Activated CD8-positive, alpha-beta memory T cell treated with anti-CD3 and anti-CD28 coated beads, Interleukin-2, amount 50 U/mL, for 24 hours (primary cell): Measurements from ENCODE around the gene LDLRAD4.

Experiments
- DNase-seq: peaks from one replicate; pipeline ENCODE4 v3.0.0-alpha.2; 2020; ENCODE audit errors: extremely low read depth

The LDLRAD4 gene

DNA sequence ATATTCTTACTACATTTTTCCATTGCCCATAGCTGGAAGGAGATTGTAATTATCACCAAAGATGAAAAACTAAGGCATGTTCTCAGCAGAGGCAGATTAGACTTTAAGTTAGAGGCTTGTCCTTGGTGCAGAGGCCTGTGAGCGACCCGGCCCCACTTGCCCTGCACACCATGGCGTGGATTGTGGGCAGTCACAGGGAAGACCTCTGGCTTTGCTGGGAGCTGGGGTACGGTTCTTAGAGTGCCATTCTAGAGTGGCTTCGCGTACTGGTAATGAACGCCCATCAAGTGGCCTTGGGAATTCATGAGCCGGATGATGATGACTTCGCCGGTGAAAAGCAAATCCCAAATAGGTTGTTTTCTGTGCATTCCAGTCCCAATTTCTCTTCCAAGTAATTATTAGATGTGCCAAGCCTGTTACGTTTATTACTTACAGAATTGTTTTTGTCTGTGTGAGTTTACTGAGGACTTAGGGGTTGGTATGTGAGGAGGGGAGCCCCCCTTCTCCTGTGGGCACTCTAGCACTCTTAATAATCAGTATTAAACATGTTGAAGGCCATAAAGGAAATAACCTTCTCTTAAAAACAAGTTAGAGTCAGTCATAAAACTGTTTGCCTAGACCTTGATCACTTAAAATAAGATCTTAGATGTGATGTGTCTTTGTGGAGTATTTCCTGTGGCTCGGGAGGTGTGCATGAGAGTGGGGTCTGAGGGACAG, 90.6 kb downstream of the LDLRAD4 start:
- no peak for DNase-seq

DNA sequence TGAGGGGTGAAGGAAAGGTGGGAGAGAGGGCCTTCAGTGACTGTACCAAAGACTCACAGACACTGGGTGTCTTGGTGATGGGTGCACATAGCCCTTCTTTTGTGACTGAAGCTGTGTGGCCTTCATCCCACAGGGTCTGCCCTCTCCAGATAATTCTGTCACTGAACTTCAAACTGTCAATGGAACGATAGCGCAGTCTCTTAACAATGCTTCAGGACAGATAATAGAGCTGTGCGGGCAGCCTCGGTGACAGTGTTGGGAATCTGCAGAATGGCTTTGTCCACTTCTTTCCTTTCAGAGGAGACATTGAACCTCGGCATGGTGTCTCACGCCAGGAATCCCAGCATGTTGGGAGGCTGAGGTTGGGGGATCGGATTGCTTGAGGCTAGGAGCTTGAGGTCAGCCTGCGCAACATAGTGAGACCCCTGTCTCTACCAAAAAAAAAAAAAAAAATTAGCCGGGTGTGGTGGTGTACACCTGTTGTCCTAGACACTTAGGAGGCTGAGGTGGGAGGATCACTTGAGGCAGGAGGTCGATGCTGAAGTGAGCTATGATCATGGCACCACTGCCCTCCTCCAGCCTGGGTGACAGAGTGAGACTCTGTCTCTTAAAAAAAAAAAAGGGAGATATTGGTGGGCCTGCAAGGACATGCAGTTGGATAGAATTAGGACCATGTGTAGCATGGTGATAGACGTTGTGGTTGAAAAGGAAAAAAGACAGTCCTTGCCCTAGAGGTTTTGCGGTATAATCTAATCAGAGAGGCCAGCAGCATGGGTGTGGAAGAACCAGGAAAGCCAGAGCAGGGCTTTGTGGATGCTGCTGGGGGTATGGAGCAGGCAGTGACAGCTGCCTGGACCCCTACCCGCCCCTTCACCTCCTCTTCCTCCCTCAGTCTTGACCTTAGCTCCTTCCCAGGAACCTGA, 91.4 kb downstream of the LDLRAD4 start:
- no peak for DNase-seq

DNA sequence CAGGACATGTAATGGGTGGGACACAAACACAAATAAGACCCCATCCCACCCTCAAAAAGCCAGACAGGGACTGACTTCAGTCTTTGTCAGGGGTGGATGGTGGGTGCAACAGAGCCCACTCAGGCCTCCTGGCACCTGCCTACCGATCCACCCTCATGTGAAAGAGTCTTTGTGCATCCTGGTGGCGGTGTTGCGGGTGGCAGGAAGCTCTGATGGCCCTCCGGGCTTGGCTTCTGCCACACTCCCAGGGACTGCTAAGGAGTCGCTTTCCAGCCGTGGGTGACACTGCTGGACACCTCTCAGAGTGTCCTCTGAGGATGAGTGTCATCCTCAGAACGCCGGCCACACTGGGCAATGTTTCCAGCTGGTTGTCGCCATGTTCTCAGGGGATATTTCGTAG, 92.6 kb downstream of the LDLRAD4 start:
- DNase-seq = no peak

DNA sequence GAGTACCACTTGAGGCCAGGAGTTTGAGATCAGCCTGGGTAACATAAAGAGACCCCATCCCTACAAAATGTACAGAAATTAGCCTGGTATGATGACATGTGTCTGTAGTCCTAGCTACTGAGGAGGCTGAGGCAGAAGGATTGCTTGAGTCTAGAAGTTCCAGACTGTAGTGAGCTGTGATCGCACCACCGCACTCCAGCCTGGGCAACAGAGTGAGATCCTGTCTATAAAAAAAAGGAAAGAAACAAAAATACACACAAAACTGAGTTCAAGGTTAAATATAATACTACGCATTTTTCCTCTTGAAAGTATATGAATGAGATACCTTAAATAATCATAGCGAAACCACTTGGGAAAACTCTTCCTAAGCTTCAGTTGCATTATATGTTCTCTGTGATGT, 94.0 kb downstream of the LDLRAD4 start:
- no peak for DNase-seq

GRCh38 chr18:13313006-13313686, 94.6 kb downstream of the LDLRAD4 start:
- no peak for DNase-seq

- no peak for DNase-seq
Measured at GRCh38 chr18:13315000-13315399, 96.4 kb downstream of the LDLRAD4 start.

GRCh38 chr18:13316063-13316462, 97.5 kb downstream of the LDLRAD4 start:
- DNase-seq = no peak

- no peak for DNase-seq
Measured at GRCh38 chr18:13317801-13318200, 99.2 kb downstream of the LDLRAD4 start.

- DNase-seq = no peak
Measured at GRCh38 chr18:13318731-13319501, 100.4 kb downstream of the LDLRAD4 start.

- no peak for DNase-seq
Measured at GRCh38 chr18:13319629-13320028, 101.1 kb downstream of the LDLRAD4 start.

GRCh38 chr18:13320096-13320495, 101.5 kb downstream of the LDLRAD4 start:
- no peak for DNase-seq

- DNase-seq = no peak
Measured at GRCh38 chr18:13320891-13321425, 102.4 kb downstream of the LDLRAD4 start.

DNA sequence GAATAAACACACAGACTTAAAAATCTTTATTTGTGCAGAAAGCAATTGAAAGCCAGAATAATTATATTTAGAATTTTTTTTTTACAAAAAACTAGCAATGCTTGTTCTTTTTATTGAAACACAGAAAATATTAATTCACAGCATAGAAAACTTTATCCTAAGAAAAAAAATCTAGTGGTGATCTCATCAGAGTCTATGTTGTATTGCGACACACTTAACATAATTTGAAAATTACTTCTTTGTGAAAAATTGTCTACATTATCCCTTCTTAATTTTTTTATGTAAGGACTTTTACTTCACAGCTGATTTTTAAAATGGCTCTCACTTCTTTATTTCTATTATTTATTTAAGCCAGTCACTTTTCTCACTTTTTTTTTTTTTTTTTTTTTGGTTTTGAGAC, 103.4 kb downstream of the LDLRAD4 start:
- no peak for DNase-seq

DNA sequence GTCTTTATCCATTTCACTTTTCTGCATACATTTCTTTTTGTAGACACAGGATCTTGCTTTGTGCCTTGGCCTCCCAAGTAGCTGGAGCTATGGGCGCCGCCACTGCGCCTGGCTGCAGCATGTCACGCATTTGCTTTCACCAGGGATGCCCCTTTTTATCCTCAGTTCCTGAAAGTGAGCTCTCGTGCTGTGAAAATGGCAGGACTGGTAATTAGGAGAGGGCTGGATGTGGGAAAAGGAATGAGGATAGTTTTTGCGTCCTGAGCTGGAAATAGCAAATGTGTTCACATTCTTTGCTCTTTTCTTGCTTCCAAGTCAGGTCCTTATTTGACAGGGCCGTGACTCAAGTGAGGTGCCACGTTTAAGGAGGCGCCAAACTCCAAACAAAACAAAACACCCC, 104.6 kb downstream of the LDLRAD4 start:
- no peak for DNase-seq

DNA sequence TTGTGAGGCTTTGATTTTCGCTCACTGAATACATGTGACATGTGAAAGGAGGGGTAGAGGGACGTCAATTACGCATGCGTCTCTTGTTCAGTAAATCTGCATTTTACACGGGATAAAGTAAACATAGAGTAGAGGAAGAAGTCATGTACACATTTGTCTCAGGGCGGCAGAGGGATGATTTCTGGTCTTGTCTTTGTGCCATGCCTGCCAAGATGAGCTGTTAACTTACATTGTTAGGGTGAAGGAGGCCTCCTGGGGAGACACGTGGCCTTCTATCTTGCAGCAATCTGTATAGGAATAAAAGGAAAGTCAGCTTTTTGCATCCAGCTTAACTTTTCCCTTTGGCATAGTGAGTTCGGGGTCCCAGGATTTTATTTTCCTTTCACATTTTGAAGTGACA, 106.3 kb downstream of the LDLRAD4 start:
- no peak for DNase-seq

DNA sequence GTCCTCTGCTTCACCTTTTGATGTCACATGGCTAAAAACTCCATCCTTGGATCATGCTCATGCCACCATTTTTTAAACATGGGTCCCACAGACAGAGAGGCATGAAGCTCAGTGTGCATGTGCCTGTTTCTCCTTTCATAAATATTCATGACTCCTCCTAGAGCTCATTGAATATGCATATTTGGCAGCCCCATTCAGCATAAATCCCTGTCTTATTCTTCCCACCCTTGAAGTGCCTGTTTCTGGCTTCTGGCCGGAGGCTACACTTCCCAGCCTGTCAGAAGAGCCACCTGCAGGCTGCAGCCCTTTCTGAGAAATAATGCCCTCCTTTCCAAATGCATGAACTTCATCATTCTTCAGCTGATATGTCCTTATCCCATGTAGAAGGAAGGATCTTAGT, 109.7 kb downstream of the LDLRAD4 start:
- no peak for DNase-seq

- DNase-seq = no peak
Measured at GRCh38 chr18:13330996-13331395, 112.4 kb downstream of the LDLRAD4 start.

DNA sequence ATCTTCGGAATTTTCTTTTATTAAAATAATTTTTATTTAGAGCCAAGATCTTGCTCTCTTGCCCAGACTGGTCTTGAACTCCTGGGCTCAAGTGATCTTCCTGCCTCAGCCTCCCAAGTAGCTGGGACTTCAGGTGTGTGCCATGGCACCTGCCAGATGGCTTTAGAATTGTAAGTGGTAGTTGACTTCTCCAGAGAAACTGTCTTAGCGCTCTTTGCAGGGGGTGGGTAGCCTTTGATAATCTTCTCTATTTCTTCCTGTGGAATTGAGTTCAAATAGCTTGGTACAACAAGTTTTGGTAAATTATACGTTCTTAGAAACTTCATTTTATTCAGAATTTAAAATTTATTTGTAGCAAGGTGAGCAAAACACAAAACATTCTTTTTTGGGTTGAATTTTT, 113.3 kb downstream of the LDLRAD4 start:
- DNase-seq = no peak

DNA sequence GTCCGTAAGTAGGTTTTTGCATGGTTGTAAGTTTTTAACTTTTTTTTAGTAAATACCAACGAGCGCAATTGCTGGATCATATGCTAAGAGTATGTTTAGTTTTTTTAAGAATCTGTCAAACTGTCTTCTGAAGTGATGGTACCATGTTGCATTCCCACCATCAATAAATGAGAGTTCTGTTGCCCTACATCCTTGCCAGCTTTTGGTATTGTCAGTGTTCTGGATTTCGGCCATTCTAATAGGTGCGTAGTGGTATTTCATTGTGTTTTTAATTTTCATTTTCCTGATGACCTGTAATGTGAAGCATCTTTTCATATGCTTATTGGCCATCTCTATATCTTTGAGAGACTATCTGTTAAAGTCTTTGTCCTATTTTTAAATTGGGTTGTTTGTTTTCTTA, 114.3 kb downstream of the LDLRAD4 start:
- DNase-seq = no peak

GRCh38 chr18:13335903-13336302, 117.3 kb downstream of the LDLRAD4 start:
- no peak for DNase-seq

DNA sequence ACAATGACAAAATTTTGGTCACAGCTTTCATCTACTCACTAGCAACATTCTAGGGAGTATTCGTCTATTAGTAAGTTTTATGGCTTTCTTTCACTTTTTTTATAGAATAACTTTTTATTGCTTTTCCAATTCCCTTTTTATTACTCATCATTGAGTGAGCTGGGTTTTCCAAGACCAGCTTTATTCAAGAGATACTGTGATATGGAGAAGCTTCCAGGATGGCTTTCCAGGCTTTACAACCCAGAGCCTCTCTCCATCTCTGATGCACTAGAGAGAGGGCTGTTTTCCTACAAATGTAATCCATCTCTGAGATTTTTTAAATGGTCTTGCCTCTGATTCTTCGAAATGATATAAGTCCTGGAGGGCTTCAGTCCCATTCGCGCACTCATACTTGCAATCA, 118.3 kb downstream of the LDLRAD4 start:
- DNase-seq = no peak

DNA sequence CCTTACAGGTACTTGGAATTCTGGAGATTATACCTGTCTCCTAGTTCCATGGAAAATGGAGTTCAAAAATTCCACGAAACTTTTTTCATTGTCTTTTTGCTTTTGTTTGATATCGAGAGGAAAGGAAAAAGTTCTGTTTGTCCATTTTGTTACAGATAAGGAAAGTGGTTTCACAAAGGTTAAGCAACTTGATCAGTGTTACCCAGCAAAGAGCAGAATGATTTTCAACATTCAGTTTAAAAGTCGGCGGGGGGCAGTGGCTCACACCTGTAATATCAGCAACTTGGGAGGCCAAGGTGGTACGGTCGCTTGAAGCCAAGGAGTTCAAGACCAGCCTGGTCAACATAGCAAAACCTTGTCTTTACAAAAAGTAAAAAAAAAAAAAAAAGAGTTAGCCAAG, 118.8 kb downstream of the LDLRAD4 start:
- DNase-seq = no peak
